Rectal smooth muscle tissue (tissue), 1 donor: Measurements from ENCODE around the gene ARHGAP22.

Experiments
- H3K27ac ChIP-seq: one replicate; pipeline ENCODE4 v1.7.0; 2013; ENCODE audit warnings: low read depth, low read length, inconsistent platforms
- H3K27me3 ChIP-seq: one replicate; pipeline ENCODE4 v1.7.0; 2013; ENCODE audit warnings: low read length; ENCODE audit not compliant: control insufficient read depth, insufficient read depth
- H3K36me3 ChIP-seq: one replicate; pipeline ENCODE4 v1.7.0; 2013; ENCODE audit warnings: low read length; ENCODE audit not compliant: control insufficient read depth, insufficient read depth
- H3K4me1 ChIP-seq: one replicate; pipeline ENCODE4 v1.7.0; 2013; ENCODE audit warnings: low read length; ENCODE audit not compliant: control insufficient read depth, insufficient read depth
- H3K4me3 ChIP-seq: one replicate; pipeline ENCODE4 v1.7.0; 2013; ENCODE audit warnings: low read length
- H3K9ac ChIP-seq: one replicate; pipeline ENCODE4 v1.7.0; 2013; ENCODE audit warnings: low read length

ARHGAP22 gene

DNA sequence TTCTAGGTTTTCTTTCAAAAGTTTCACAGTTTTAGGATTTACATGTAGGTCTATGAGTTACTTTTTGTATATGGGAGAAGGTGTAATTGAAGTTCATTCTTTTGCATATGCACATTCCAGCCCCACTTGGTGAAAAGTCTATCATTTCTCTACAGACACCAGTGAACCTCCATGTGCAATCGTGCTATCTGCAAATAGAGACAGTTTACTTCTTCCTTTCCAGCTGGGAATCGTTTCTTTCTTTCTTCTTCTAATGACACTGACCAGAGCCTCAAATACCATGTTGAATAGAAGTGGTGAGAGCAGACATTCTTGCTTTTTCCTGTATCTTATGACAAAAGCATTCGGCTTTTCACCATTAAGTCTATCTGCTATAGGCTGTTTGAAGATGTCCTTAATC lies 122.7 kb downstream of the ARHGAP22 start:
- Histone ChIP-seq H3K4me1 (no peaks in the 10 kb centered on the region), H3K27ac (no peak overlapping the region), H3K9ac (no peak overlapping the region), H3K27me3 (no peaks in the 10 kb centered on the region), H3K36me3 (no peaks in the 10 kb centered on the region), H3K4me3 (no peak overlapping the region)

DNA sequence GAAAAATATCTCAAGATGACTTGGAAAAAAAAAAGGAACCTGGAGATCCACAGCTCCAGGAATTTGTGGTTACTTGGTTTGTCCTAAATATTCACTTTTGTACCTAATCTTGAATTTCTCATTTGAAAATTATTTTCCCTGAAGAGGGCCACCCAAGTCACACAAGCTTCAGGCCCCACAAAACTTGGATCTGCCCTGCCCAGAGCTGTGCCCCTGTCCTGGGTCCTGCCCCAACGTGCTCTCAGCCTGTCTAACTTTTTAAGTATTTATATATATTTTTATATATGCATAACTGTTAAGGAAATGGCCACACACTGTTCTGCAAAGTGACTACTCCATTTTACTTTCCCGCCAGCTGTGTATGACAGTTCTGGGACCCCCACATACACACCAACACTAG lies 123.5 kb downstream of the ARHGAP22 start:
- Histone ChIP-seq H3K27me3 (no peaks in the 10 kb centered on the region), H3K4me3 (no peak overlapping the region), H3K9ac (no peak overlapping the region)

DNA sequence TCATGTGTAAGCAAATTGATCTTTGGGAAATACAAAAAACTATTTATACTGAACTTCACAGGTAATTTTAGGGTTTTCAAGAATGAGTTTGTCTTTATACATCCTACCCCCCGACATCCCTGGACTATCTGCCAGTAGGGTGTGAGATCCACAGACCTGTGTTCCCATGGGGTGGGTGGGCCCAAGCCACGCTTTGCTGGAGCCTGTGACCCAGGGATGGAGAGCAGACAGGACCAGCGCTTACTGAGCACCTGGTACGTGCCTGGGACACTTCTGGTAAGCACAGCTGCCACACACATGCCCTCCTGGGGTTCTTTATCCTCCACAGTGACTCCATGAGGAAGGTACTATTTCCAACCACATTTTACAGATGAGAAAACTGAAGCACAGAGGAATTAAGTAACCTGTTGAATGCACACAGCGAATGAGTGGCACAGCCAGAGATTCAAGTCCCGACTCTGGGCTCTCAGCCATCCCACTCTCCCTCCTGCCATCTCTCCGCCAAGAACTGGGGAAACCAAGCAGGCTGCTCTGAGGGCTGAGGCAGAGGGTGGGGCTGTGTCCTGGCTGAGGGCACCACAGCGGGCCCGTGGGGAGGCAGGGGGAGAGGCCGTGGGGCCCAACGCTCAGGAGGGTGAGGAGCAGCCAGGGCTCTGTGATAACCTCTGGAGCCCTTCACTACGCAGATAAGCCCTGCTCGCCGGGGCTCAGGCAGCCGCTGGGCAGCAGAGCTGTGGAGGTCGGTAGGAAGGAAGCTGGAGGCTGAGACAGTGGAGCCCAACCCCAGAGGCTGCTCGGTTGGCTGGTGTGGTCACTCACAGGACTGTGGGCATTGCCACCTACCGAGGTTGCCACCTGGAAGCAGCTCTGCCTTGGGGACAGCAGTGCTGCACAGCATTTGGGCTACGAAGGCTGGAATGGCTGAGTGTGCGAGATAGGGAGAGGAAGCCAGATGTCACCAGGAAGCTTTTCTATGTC lies 124.2 kb downstream of the ARHGAP22 start:
- H3K9ac ChIP-seq = no peak overlapping the region

More for the DNA sequence above, 123.5 kb downstream of the ARHGAP22 start:
- Histone ChIP-seq H3K36me3 (no peaks in the 10 kb centered on the region), H3K4me1 (no peaks in the 10 kb centered on the region), H3K27ac (no peak overlapping the region)

GRCh38 chr10:48478980-48479811 lies 125.7 kb downstream of the ARHGAP22 start:
- H3K27ac ChIP-seq = no peak overlapping the region
- no peaks in the 10 kb centered on the region for H3K27me3 ChIP-seq
- no peaks in the 10 kb centered on the region for H3K36me3 ChIP-seq
- H3K4me3 ChIP-seq = no peak overlapping the region
- H3K9ac ChIP-seq = no peak overlapping the region
- no peaks in the 10 kb centered on the region for H3K4me1 ChIP-seq

More for the DNA sequence above, 124.2 kb downstream of the ARHGAP22 start:
- Histone ChIP-seq H3K4me1 (no peaks in the 10 kb centered on the region), H3K27me3 (no peaks in the 10 kb centered on the region), H3K27ac (no peak overlapping the region), H3K4me3 (no peak overlapping the region), H3K36me3 (no peaks in the 10 kb centered on the region)

- H3K4me1 ChIP-seq = no peaks in the 10 kb centered on the region
- H3K27me3 ChIP-seq = no peaks in the 10 kb centered on the region
- no peak overlapping the region for H3K9ac ChIP-seq
- no peak overlapping the region for H3K27ac ChIP-seq
- no peak overlapping the region for H3K4me3 ChIP-seq
- no peaks in the 10 kb centered on the region for H3K36me3 ChIP-seq
These were observed 126.4 kb downstream of the ARHGAP22 start for GRCh38 chr10:48478469-48478868.

DNA sequence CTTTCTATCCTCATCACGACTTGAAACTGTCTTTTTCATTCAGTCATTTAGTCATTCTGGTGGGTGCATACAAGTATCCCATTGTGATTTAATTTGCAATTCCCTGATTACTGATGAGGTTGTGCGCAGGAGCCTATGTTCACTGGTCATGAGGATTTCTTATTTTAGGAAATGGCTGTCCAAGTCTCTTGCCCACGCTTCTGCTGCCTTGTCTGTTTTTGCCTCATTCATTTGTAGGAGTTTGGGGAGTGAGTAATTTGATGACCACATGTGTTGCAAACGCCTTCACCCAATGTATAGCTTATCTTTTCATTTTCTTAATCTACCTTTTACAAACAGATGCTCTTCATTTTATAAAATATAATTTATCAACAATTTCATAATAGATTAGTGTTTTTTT lies 127.3 kb downstream of the ARHGAP22 start:
- H3K27me3 ChIP-seq = no peaks in the 10 kb centered on the region
- H3K4me3 ChIP-seq = no peak overlapping the region
- H3K9ac ChIP-seq = no peak overlapping the region
- no peak overlapping the region for H3K27ac ChIP-seq
- H3K36me3 ChIP-seq = no peaks in the 10 kb centered on the region
- no peaks in the 10 kb centered on the region for H3K4me1 ChIP-seq

- Histone ChIP-seq H3K36me3 (no peaks in the 10 kb centered on the region), H3K27me3 (no peaks in the 10 kb centered on the region), H3K4me3 (no peak overlapping the region), H3K4me1 (no peaks in the 10 kb centered on the region), H3K27ac (no peak overlapping the region), H3K9ac (no peak overlapping the region)
These were observed 127.7 kb downstream of the ARHGAP22 start for GRCh38 chr10:48477141-48477540.

GRCh38 chr10:48476279-48476982 lies 128.4 kb downstream of the ARHGAP22 start:
- H3K4me1 ChIP-seq = no peaks in the 10 kb centered on the region
- H3K4me3 ChIP-seq = no peak overlapping the region
- H3K9ac ChIP-seq = no peak overlapping the region
- H3K27me3 ChIP-seq = no peaks in the 10 kb centered on the region
- no peak overlapping the region for H3K27ac ChIP-seq
- no peaks in the 10 kb centered on the region for H3K36me3 ChIP-seq

- no peak overlapping the region for H3K27ac ChIP-seq
- no peaks in the 10 kb centered on the region for H3K36me3 ChIP-seq
- H3K4me1 ChIP-seq = no peaks in the 10 kb centered on the region
- H3K4me3 ChIP-seq = no peak overlapping the region
- no peaks in the 10 kb centered on the region for H3K27me3 ChIP-seq
- no peak overlapping the region for H3K9ac ChIP-seq
These were observed 129.0 kb downstream of the ARHGAP22 start for GRCh38 chr10:48475943-48476278.

DNA sequence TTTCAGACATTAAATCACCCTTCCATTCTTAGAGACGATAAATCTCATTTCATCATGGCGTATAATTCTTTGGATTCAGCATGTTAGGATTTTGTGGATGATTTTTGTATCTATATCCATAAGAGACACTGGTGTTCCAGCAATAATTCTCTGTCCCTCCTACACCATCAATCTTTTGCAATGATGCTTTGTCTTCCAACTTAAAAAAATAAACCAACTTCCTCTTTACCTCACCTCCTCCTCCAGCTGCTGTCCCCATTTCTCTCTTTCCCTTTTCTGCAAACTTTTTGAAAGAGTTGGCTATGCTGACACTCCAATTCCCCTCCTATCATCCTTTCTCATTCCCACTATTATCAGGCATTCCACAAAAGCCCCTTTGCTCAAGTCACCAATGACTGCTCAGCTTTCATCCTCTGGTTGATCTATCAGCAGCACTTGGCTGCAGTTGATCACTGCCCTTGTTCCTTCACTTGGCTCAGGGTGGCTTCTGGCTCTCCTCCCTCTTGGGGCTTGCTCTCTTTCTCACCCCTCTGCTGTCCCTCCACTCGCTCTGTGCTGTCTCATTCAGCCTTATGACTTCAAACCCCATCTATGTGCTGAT lies 130.0 kb downstream of the ARHGAP22 start:
- Histone ChIP-seq H3K4me3 (no peak overlapping the region), H3K36me3 (no peaks in the 10 kb centered on the region), H3K27me3 (no peaks in the 10 kb centered on the region), H3K27ac (no peak overlapping the region), H3K9ac (no peak overlapping the region), H3K4me1 (no peaks in the 10 kb centered on the region)

GRCh38 chr10:48473704-48474103 lies 131.2 kb downstream of the ARHGAP22 start:
- Histone ChIP-seq H3K4me1 (no peaks in the 10 kb centered on the region), H3K27ac (no peak overlapping the region)

More at GRCh38 chr10:48473704-48474103, 131.2 kb downstream of the ARHGAP22 start:
- Histone ChIP-seq H3K4me3 (no peak overlapping the region), H3K9ac (no peak overlapping the region), H3K27me3 (peaks cover 3% of the 10 kb centered on the region), H3K36me3 (no peaks in the 10 kb centered on the region)
